Osteocyte (in vitro differentiated cells): Measurements from ENCODE around the gene BRINP2. TPM values are rescaled to one million over a fixed set of nuclear protein-coding genes. Genes with fewer than 3 reads are reported as not detected.

ENCODE experiments used
- DNase-seq: peaks from one replicate; pipeline ENCODE4 v3.0.0; 2021; ENCODE audit warnings: mixed read lengths; ENCODE audit not compliant: unreplicated experiment; ENCODE audit errors: extremely low spot score
- H3K27ac Mint-ChIP-seq: one replicate; pipeline ENCODE4 v1.8.0; 2021; ENCODE audit warnings: mild to moderate bottlenecking, mixed read lengths; ENCODE audit not compliant: unreplicated experiment
- H3K27me3 Mint-ChIP-seq: one replicate; pipeline ENCODE4 v1.8.0; 2021; ENCODE audit warnings: mixed read lengths; ENCODE audit not compliant: unreplicated experiment
- H3K36me3 Mint-ChIP-seq: one replicate; pipeline ENCODE4 v1.8.0; 2021; ENCODE audit warnings: mixed read lengths; ENCODE audit not compliant: unreplicated experiment
- H3K4me1 Mint-ChIP-seq: one replicate; pipeline ENCODE4 v1.8.0; 2021; ENCODE audit warnings: mixed read lengths; ENCODE audit not compliant: unreplicated experiment
- H3K4me3 Mint-ChIP-seq: one replicate; pipeline ENCODE4 v1.8.0; 2021; ENCODE audit warnings: mild to moderate bottlenecking, moderate library complexity, mixed read lengths; ENCODE audit not compliant: unreplicated experiment
- H3K9me3 Mint-ChIP-seq: one replicate; pipeline ENCODE4 v1.8.0; 2021; ENCODE audit warnings: mixed read lengths; ENCODE audit not compliant: unreplicated experiment
- CTCF ChIP-seq: fragments of 200-600 bp; sonication (generic); IDR thresholded peaks from 2 replicates; pipeline ENCODE4 v1.5.0; 2021; ENCODE audit warnings: antibody characterized with exemption, mild to moderate bottlenecking, moderate library complexity
- total RNA-seq: library from RNA; stranded (reverse); gene quantifications from 2 replicates; pipeline ENCODE4 v1.2.1, GENCODE V29; 2021

The BRINP2 gene
- total RNA-seq, 1 donor from 2014 or later: not detected

GRCh38 chr1:177270863-177271262, 100.1 kb downstream of the BRINP2 start:
- no peaks in the 10 kb centered on the region for H3K36me3 Mint-ChIP-seq
- H3K4me1 Mint-ChIP-seq: peaks cover 5% of the 10 kb centered on the region
- H3K4me3 Mint-ChIP-seq: no peak overlapping the region
- H3K9me3 Mint-ChIP-seq: no peaks in the 10 kb centered on the region
- no peak for TF ChIP-seq CTCF
- no peaks in the 10 kb centered on the region for H3K27me3 Mint-ChIP-seq
- DNase-seq: no peak
- no peak overlapping the region for H3K27ac Mint-ChIP-seq

- Mint-ChIP-seq H3K27me3 (no peaks in the 10 kb centered on the region), H3K9me3 (peaks cover 8% of the 10 kb centered on the region), H3K27ac (no peak overlapping the region), H3K4me3 (no peak overlapping the region), H3K36me3 (no peaks in the 10 kb centered on the region), H3K4me1 (peaks cover 5% of the 10 kb centered on the region)
- no peak for DNase-seq
- TF ChIP-seq CTCF: no peak
Observed at GRCh38 chr1:177273141-177273540, 102.4 kb downstream of the BRINP2 start.

- Mint-ChIP-seq H3K27me3 (no peaks in the 10 kb centered on the region), H3K4me1 (peaks cover 5% of the 10 kb centered on the region), H3K4me3 (no peak overlapping the region), H3K27ac (no peak overlapping the region), H3K36me3 (no peaks in the 10 kb centered on the region), H3K9me3 (peaks cover 13% of the 10 kb centered on the region)
- no peak for TF ChIP-seq CTCF
- no peak for DNase-seq
Observed at GRCh38 chr1:177274687-177275211, 104.0 kb downstream of the BRINP2 start.

GRCh38 chr1:177275736-177276135, 105.0 kb downstream of the BRINP2 start:
- H3K9me3 Mint-ChIP-seq: peaks cover 20% of the 10 kb centered on the region
- peaks cover 5% of the 10 kb centered on the region for H3K4me1 Mint-ChIP-seq
- TF ChIP-seq CTCF: no peak
- DNase-seq: no peak
- H3K4me3 Mint-ChIP-seq: no peak overlapping the region
- no peaks in the 10 kb centered on the region for H3K36me3 Mint-ChIP-seq
- no peak overlapping the region for H3K27ac Mint-ChIP-seq
- H3K27me3 Mint-ChIP-seq: no peaks in the 10 kb centered on the region

- no peak for TF ChIP-seq CTCF
- Mint-ChIP-seq H3K4me3 (no peak overlapping the region), H3K9me3 (peaks cover 27% of the 10 kb centered on the region), H3K36me3 (no peaks in the 10 kb centered on the region), H3K4me1 (peaks cover 5% of the 10 kb centered on the region), H3K27me3 (no peaks in the 10 kb centered on the region), H3K27ac (no peak overlapping the region)
- DNase-seq: no peak
Observed at GRCh38 chr1:177278626-177279390, 108.0 kb downstream of the BRINP2 start.
